DND-41 (cell line): Measurements from ENCODE around the gene CNRIP1.
A peak's percentile ranks its signal among the peaks of the same experiment; 100 is the strongest.

ENCODE experiments used
- EZH2 ChIP-seq: IDR thresholded peaks from 3 replicates; pipeline ENCODE4 v1.6.1; 2012; ENCODE audit warnings: borderline replicate concordance, low read depth, mild to moderate bottlenecking, moderate library complexity, low read length, inconsistent platforms; ENCODE audit not compliant: severe bottlenecking
- TF ChIP-seq, protein P1 (sequence below): IDR thresholded peaks from 2 replicates; pipeline ENCODE4 v1.5.1; 2012; ENCODE audit warnings: borderline replicate concordance, low read length, moderate library complexity, mild to moderate bottlenecking; ENCODE audit not compliant: poor library complexity, severe bottlenecking; ENCODE audit errors: extremely low read depth

DNA sequence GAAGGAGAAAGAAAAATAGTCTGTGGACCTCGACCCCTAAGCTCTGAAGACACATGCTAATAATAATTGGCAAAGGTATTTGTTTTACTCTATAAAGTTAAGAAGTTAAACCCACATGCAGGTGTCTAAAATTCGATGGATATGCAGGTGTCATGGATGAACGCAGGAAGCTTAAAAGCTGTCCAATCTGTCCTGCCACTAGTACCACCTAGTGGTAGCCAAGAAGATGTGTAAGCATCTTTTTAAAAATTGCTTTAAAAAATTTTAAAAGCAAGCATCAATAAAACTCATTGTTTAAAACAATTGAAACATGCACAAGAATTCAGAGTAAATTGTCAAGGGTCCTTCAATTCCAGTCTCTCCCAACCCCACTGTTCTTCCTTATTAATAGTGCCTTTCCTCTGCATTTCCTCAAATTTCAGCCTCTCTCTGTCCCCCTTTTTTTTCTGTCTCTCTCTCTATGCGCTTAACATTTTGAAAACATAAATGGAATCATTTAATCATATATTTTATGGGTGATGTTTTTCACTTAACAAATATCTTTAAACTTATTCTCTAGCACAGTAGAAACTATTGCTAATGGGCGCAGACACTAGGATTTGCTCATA is 36.8 kb downstream of the CNRIP1 start:
- TF ChIP-seq, protein P1, sequence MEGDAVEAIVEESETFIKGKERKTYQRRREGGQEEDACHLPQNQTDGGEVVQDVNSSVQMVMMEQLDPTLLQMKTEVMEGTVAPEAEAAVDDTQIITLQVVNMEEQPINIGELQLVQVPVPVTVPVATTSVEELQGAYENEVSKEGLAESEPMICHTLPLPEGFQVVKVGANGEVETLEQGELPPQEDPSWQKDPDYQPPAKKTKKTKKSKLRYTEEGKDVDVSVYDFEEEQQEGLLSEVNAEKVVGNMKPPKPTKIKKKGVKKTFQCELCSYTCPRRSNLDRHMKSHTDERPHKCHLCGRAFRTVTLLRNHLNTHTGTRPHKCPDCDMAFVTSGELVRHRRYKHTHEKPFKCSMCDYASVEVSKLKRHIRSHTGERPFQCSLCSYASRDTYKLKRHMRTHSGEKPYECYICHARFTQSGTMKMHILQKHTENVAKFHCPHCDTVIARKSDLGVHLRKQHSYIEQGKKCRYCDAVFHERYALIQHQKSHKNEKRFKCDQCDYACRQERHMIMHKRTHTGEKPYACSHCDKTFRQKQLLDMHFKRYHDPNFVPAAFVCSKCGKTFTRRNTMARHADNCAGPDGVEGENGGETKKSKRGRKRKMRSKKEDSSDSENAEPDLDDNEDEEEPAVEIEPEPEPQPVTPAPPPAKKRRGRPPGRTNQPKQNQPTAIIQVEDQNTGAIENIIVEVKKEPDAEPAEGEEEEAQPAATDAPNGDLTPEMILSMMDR, result peak; percentile 80
- no peak for TF ChIP-seq EZH2
